Stimulated activated CD8-positive, alpha-beta memory T cell treated with anti-CD3 and anti-CD28 coated beads, Interleukin-15, amount 100 ng/mL, for 48 hours (primary cell): Measurements from ENCODE around the gene UMAD1.

ENCODE experiments used
- DNase-seq, 2 donors: peaks; one replicate each; pipeline ENCODE4 v3.0.0-alpha.2; 2020; ENCODE audit warnings: low read depth in 2 of 2

UMAD1 gene

GRCh38 chr7:7720750-7721621 lies 80.4 kb downstream of the UMAD1 start:
- no peak for DNase-seq

GRCh38 chr7:7731732-7732131 lies 91.2 kb downstream of the UMAD1 start:
- no peak for DNase-seq

GRCh38 chr7:7732621-7733281 lies 92.2 kb downstream of the UMAD1 start:
- no peak for DNase-seq

GRCh38 chr7:7736671-7737070 lies 96.1 kb downstream of the UMAD1 start:
- no peak for DNase-seq

GRCh38 chr7:7737674-7738073 lies 97.1 kb downstream of the UMAD1 start:
- no peak for DNase-seq

GRCh38 chr7:7738177-7738576 lies 97.6 kb downstream of the UMAD1 start:
- no peak for DNase-seq

- no peak for DNase-seq
Observed at GRCh38 chr7:7738622-7739021, 98.1 kb downstream of the UMAD1 start.

- no peak for DNase-seq
Observed at GRCh38 chr7:7739204-7740036, 98.9 kb downstream of the UMAD1 start.

GRCh38 chr7:7740037-7740355 lies 99.4 kb downstream of the UMAD1 start:
- DNase-seq = no peak

GRCh38 chr7:7742223-7742622 lies 101.7 kb downstream of the UMAD1 start:
- DNase-seq = no peak

- no peak for DNase-seq
Observed at GRCh38 chr7:7745258-7745657, 104.7 kb downstream of the UMAD1 start.

- no peak for DNase-seq
Observed at GRCh38 chr7:7745966-7746365, 105.4 kb downstream of the UMAD1 start.

GRCh38 chr7:7746458-7746857 lies 105.9 kb downstream of the UMAD1 start:
- no peak for DNase-seq

- DNase-seq = no peak
Observed at GRCh38 chr7:7750571-7751242, 110.2 kb downstream of the UMAD1 start.

GRCh38 chr7:7751243-7752092 lies 110.9 kb downstream of the UMAD1 start:
- no peak for DNase-seq

- DNase-seq = no peak
Observed at GRCh38 chr7:7756577-7756976, 116.0 kb downstream of the UMAD1 start.

GRCh38 chr7:7757576-7757975 lies 117.0 kb downstream of the UMAD1 start:
- DNase-seq = no peak

- DNase-seq = no peak
Observed at GRCh38 chr7:7761340-7761973, 120.9 kb downstream of the UMAD1 start.

GRCh38 chr7:7761974-7762779 lies 121.6 kb downstream of the UMAD1 start:
- no peak for DNase-seq
